HepG2 (cell line): ENCODE measurements around the gene CASKIN1. TPM values are rescaled to one million over a fixed set of nuclear protein-coding genes. Genes with fewer than 3 reads are reported as not detected.

Experiments
- BCL6 ChIP-seq: IDR thresholded peaks from 2 replicates; pipeline ENCODE4 v1.6.1; 2016; ENCODE audit warnings: missing genetic modification reagents, missing compliant biosample characterization
- BRD4 ChIP-seq: sonication (generic); formaldehyde crosslinking; IDR thresholded peaks from 2 replicates; pipeline ENCODE4 v1.4.0; 2020; ENCODE audit warnings: missing genetic modification reagents
- CENPT ChIP-seq: sonication (generic); formaldehyde crosslinking; IDR thresholded peaks from 2 replicates; pipeline ENCODE4 v1.8.0; 2022; ENCODE audit warnings: low read depth, mild to moderate bottlenecking, moderate library complexity, missing genetic modification reagents
- CREB3 ChIP-seq: sonication (generic); formaldehyde crosslinking; IDR thresholded peaks from 2 replicates; pipeline ENCODE4 v1.5.0; 2020; ENCODE audit warnings: missing genetic modification reagents
- ELF3 ChIP-seq: IDR thresholded peaks from 2 replicates; pipeline ENCODE4 v1.6.1; 2016; ENCODE audit warnings: missing genetic modification reagents, missing compliant biosample characterization
- GATA4 ChIP-seq: sonication (generic); IDR thresholded peaks from 2 replicates; pipeline ENCODE4 v1.6.1; 2016; ENCODE audit warnings: antibody characterized with exemption, low read depth, borderline replicate concordance
- GLMP ChIP-seq: sonication (generic); formaldehyde crosslinking; IDR thresholded peaks from 2 replicates; pipeline ENCODE4 v1.9.0; 2021; ENCODE audit warnings: missing genetic modification reagents, mild to moderate bottlenecking, borderline replicate concordance
- MTERF4 ChIP-seq: sonication (generic); formaldehyde crosslinking; IDR thresholded peaks from 2 replicates; pipeline ENCODE4 v1.8.0; 2023; ENCODE audit warnings: mild to moderate bottlenecking, missing genetic modification reagents
- MYPOP ChIP-seq: sonication (generic); formaldehyde crosslinking; IDR thresholded peaks from 2 replicates; pipeline ENCODE4 v1.8.1; 2023; ENCODE audit warnings: mild to moderate bottlenecking, moderate library complexity, missing genetic modification reagents
- NFATC3 ChIP-seq: sonication (generic); formaldehyde crosslinking; IDR thresholded peaks from 2 replicates; pipeline ENCODE4 v1.5.1; 2020; ENCODE audit warnings: mild to moderate bottlenecking, missing genetic modification reagents
- NR1H2 ChIP-seq: sonication (generic); formaldehyde crosslinking; IDR thresholded peaks from 2 replicates; pipeline ENCODE4 v1.8.1; 2022; ENCODE audit warnings: low read depth, missing genetic modification reagents, borderline replicate concordance
- PPARG ChIP-seq: conservative IDR thresholded peaks from 2 replicates; pipeline ENCODE4 v1.6.1; 2016; ENCODE audit warnings: missing biosample characterization, missing genetic modification reagents
- SCMH1 ChIP-seq: sonication (generic); formaldehyde crosslinking; IDR thresholded peaks from 2 replicates; pipeline ENCODE4 v1.9.0; 2021; ENCODE audit warnings: missing genetic modification reagents, mild to moderate bottlenecking, borderline replicate concordance
- SIN3A ChIP-seq: IDR thresholded peaks from 2 replicates; pipeline ENCODE4 v1.6.1; 2011; ENCODE audit warnings: low read depth, mild to moderate bottlenecking, control low read depth, low read length, borderline replicate concordance
- XBP1 ChIP-seq: sonication (generic); formaldehyde crosslinking; IDR thresholded peaks from 2 replicates; pipeline ENCODE4 v1.5.0; 2020; ENCODE audit warnings: missing genetic modification reagents
- ZFP1 ChIP-seq: IDR thresholded peaks from 2 replicates; pipeline ENCODE4 v1.6.1; 2016
- ZMYM3 ChIP-seq: sonication (generic); formaldehyde crosslinking; IDR thresholded peaks from 2 replicates; pipeline ENCODE4 v1.5.1; 2020; ENCODE audit warnings: mild to moderate bottlenecking, missing genetic modification reagents
- ZNF224 ChIP-seq: sonication (generic); formaldehyde crosslinking; IDR thresholded peaks from 2 replicates; pipeline ENCODE4 v1.5.0; 2020; ENCODE audit warnings: mild to moderate bottlenecking, missing genetic modification reagents
- ZNF543 ChIP-seq: sonication (generic); formaldehyde crosslinking; IDR thresholded peaks from 2 replicates; pipeline ENCODE4 v1.4.0; 2020; ENCODE audit warnings: mild to moderate bottlenecking, missing genetic modification reagents
- ZNF607 ChIP-seq: sonication (generic); formaldehyde crosslinking; IDR thresholded peaks from 2 replicates; pipeline ENCODE4 v1.5.1; 2020; ENCODE audit warnings: missing genetic modification reagents, mild to moderate bottlenecking, borderline replicate concordance
- ZNF703 ChIP-seq: sonication (generic); formaldehyde crosslinking; IDR thresholded peaks from 2 replicates; pipeline ENCODE4 v1.5.1; 2020; ENCODE audit warnings: missing genetic modification reagents, mild to moderate bottlenecking, moderate library complexity, borderline replicate concordance
- ZNF740 ChIP-seq: sonication (generic); formaldehyde crosslinking; IDR thresholded peaks from 2 replicates; pipeline ENCODE4 v1.4.0; 2020; ENCODE audit warnings: missing genetic modification reagents
- ZNF800 ChIP-seq: sonication (generic); formaldehyde crosslinking; IDR thresholded peaks from 2 replicates; pipeline ENCODE4 v1.4.0; 2020; ENCODE audit warnings: missing genetic modification reagents
- ZNF841 ChIP-seq: sonication (generic); formaldehyde crosslinking; IDR thresholded peaks from 2 replicates; pipeline ENCODE4 v1.8.1; 2023; ENCODE audit warnings: missing genetic modification reagents, borderline replicate concordance
- polyA plus RNA-seq, 8 experiments: library from polyadenylated mRNA; depleted of rRNA in 3 of 8; stranded (reverse) in 7 of 8; unstranded in 1 of 8; fragments of >200 nt; fragmentation: Illumina TruSeq in 4 of 8; extraction: Trizol in 4 of 8; gene quantifications; 2 replicates each; pipeline versions ENCODE4 v1.2.1 to v1.2.3, GENCODE V29; 2011 to 2016; ENCODE audit warnings: low read depth in 4 of 8, missing spikeins in 1 of 8, mixed read lengths in 1 of 8; ENCODE audit not compliant: insufficient read depth in 1 of 8
- total RNA-seq, 5 experiments: library from RNA; depleted of rRNA; stranded (reverse); fragments of >200 nt; fragmentation: Illumina TruSeq; extraction: Trizol; gene quantifications; 2 replicates each; pipeline ENCODE4 v1.2.3, GENCODE V29; 2016; ENCODE audit warnings: low read depth in 1 of 5

CASKIN1 gene
- total and polyA plus RNA-seq, 2 of the 13 experiments (the other 11 are each of a cell fraction or from before 2014, with no cell fraction given) = 1.2 to 2.2 TPM

GRCh38 chr16:2155977-2156848, 40.2 kb downstream of the CASKIN1 start (continued):
- TF ChIP-seq NR1H2 (CRISPR knock-in tag) = no peak
- TF ChIP-seq GATA4 = no peak
- TF ChIP-seq ZFP1 = no peak
- TF ChIP-seq ZNF607 = no peak
- TF ChIP-seq ZMYM3 (CRISPR knock-in tag) = no peak
- no peak for TF ChIP-seq SCMH1 (CRISPR knock-in tag)
- TF ChIP-seq ZNF543 (CRISPR knock-in tag) = no peak
- TF ChIP-seq XBP1 (CRISPR knock-in tag) = no peak
- TF ChIP-seq NFATC3 (CRISPR knock-in tag) = no peak
- TF ChIP-seq MYPOP (CRISPR knock-in tag) = no peak
- TF ChIP-seq ZNF224 = no peak
- TF ChIP-seq ZNF841 (CRISPR knock-in tag) = no peak
- no peak for TF ChIP-seq MTERF4 (CRISPR knock-in tag)
- peak; percentile 27; the same call in 1 of the 2 replicates for TF ChIP-seq SIN3A
- no peak for TF ChIP-seq CENPT (CRISPR knock-in tag)
- TF ChIP-seq PPARG = no peak
- no peak for TF ChIP-seq GLMP
- no peak for TF ChIP-seq ZNF703 (CRISPR knock-in tag)
- no peak for TF ChIP-seq BRD4 (CRISPR knock-in tag)
- TF ChIP-seq ZNF740 (CRISPR knock-in tag) = no peak
- TF ChIP-seq ZNF800 (CRISPR knock-in tag) = 0 out of 2 replicates have a peak, but pooled peaks have one; percentile 15
- no peak for TF ChIP-seq CREB3
- no peak for TF ChIP-seq ELF3 (CRISPR knock-in tag)
- TF ChIP-seq BCL6 = no peak
